ENCODE data around the gene COL21A1. TPM values are rescaled to one million over a fixed set of nuclear protein-coding genes. Genes with fewer than 3 reads are reported as not detected.

COL21A1 gene
- total RNA-seq, 1 experiment from 2014 or later: 1.8 TPM

DNA sequence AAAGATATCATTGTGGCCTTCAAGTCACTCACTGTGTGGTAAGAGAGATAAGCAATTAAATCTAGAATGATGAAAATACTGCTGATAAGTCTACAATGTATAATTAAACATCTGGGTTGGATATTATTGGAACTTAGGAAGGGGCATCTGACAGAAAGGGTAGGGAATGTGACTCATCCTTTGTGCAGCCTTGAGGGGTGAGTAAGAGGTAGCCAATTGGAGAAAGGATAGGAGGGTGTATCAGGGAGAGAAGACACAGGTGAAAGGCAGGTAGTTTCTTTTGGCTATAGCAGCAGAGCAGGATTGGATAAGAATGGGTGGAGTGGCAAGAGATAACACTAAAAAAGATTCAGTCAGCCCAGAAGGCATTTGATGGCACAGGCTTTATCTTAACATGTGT is 182.0 kb downstream of the COL21A1 start:
- no peaks in the 10 kb centered on the region for H3K9me3 Mint-ChIP-seq
- Histone ChIP-seq H3K9me3 (ENCODE audit: control insufficient read depth, low read depth, low read length) (no peaks in the 10 kb centered on the region), H4K5ac (ENCODE audit: insufficient read length, low read depth, low read length) (no peak overlapping the region), H3K27ac (ENCODE audit: insufficient read length, low read depth, low read length) (no peak overlapping the region), H3K4me1 (ENCODE audit: insufficient read depth, low read length) (no peaks in the 10 kb centered on the region), H4K91ac (ENCODE audit: insufficient read length, low read depth, low read length) (no peak overlapping the region), H3T11ph (ENCODE audit: low read length) (no peak overlapping the region), H2BK15ac (ENCODE audit: low read depth, low read length) (no peak overlapping the region), H3K9ac (ENCODE audit: extremely low read depth, insufficient read length, low read length) (no peak overlapping the region), H3K56ac (ENCODE audit: insufficient read length, low read depth, low read length) (no peak overlapping the region), H2BK120ac (ENCODE audit: low read depth, low read length, poor library complexity, severe bottlenecking) (no peak overlapping the region), H3K23me2 (ENCODE audit: insufficient read length, low read depth, low read length, poor library complexity, severe bottlenecking) (no peaks in the 10 kb centered on the region), H4K20me1 (ENCODE audit: control insufficient read depth, insufficient read depth, insufficient read length) (no peaks in the 10 kb centered on the region), H3K14ac (ENCODE audit: insufficient read depth, low read length) (no peak overlapping the region), H3K18ac (ENCODE audit: insufficient read length, low read depth, low read length) (no peak overlapping the region), H3K79me1 (ENCODE audit: insufficient read depth, low read depth, low read length, poor library complexity, severe bottlenecking) (no peaks in the 10 kb centered on the region), H2BK20ac (ENCODE audit: low read depth, low read length, poor library complexity, severe bottlenecking) (no peak overlapping the region), H2AFZ (ENCODE audit: low read length) (no peak overlapping the region), H4K8ac (replicated peaks; ENCODE audit: insufficient read length, low read depth, low read length) (no peak overlapping the region), H2AK5ac (ENCODE audit: insufficient read length, low read length) (no peak overlapping the region), H3K4ac (ENCODE audit: low read depth, low read length) (no peak overlapping the region), H3K79me2 (ENCODE audit: insufficient read depth, low read length) (no peaks in the 10 kb centered on the region), H3K23ac (ENCODE audit: insufficient read length, low read depth, low read length) (no peak overlapping the region), H2BK12ac (ENCODE audit: insufficient read length, low read depth, low read length) (no peak overlapping the region), H3K27me3 (ENCODE audit: insufficient read depth, low read length) (no peaks in the 10 kb centered on the region), H3K4me2 (ENCODE audit: insufficient read depth, insufficient read length, low read length) (no peak overlapping the region), H2BK5ac (ENCODE audit: insufficient read length, low read length) (no peak overlapping the region)
- H3K4me1 Mint-ChIP-seq: no peaks in the 10 kb centered on the region
- no peak for TF ChIP-seq CTCF (conservative IDR thresholded peaks at IDR 0.05)
- H3K27me3 Mint-ChIP-seq (ENCODE audit: low read depth): no peaks in the 10 kb centered on the region
- DNase-seq: no peak
- no peak overlapping the region for H3K27ac Mint-ChIP-seq
- no peaks in the 10 kb centered on the region for H3K36me3 Mint-ChIP-seq (ENCODE audit: insufficient read depth in 1 of 3, low read depth in 3 of 3)
- H3K4me3 Mint-ChIP-seq: no peak overlapping the region
